ENCODE measurements around the gene GARS1. TPM values are rescaled to one million over a fixed set of nuclear protein-coding genes. Genes with fewer than 3 reads are reported as not detected.
A peak's percentile ranks its signal among the peaks of the same experiment; 100 is the strongest.

Gene GARS1
- total RNA-seq, 1 donor from 2014 or later = 42.3 TPM

- no peak for TF ChIP-seq CTCF (IDR thresholded peaks at IDR 0.05; ENCODE audit: borderline replicate concordance)
- no peak overlapping the region for H3K27ac ChIP-seq (replicated peaks)
- no peaks in the 10 kb centered on the region for H3K36me3 ChIP-seq
- no peaks in the 10 kb centered on the region for H3K9me3 ChIP-seq (replicated peaks)
- no peak overlapping the region for H3K4me3 ChIP-seq
- DNase-seq = no peak
- H3K4me1 ChIP-seq = no peaks in the 10 kb centered on the region
- intact Hi-C loops (cut with micrococcal nuclease) = no loop called here
- H3K27me3 ChIP-seq (ENCODE audit: low read depth) = peaks cover 37% of the 10 kb centered on the region
Measured at GRCh38 chr7:30665449-30665848, 70.8 kb downstream of the GARS1 start.

DNA sequence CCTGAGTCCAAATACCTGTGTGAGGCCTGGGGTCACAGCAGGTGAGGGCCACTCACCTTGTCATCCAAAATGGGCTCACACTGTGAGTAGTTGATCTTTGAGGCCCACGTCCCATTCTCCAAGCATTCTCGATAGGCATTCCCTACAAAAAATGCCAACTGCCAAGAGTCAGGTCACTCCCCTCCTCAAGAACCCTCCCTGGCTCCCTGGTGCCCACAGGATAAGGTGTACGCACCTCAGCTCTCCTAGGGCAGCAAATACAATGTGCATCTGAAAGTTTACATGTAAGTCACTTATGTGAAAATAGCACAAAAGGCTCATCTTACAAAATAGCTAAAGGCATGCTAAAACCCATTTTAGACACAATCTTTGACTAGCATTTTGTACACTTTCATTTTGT lies 72.5 kb downstream of the GARS1 start:
- TF ChIP-seq CTCF (IDR thresholded peaks at IDR 0.05; ENCODE audit: borderline replicate concordance) = no peak
- intact Hi-C loops (cut with micrococcal nuclease) = no loop called here
- no peaks in the 10 kb centered on the region for H3K36me3 ChIP-seq
- no peaks in the 10 kb centered on the region for H3K4me1 ChIP-seq
- H3K27me3 ChIP-seq (ENCODE audit: low read depth) = peaks cover 37% of the 10 kb centered on the region
- H3K9me3 ChIP-seq (replicated peaks) = no peaks in the 10 kb centered on the region
- no peak overlapping the region for H3K4me3 ChIP-seq
- DNase-seq = no peak
- H3K27ac ChIP-seq (replicated peaks) = no peak overlapping the region

DNA sequence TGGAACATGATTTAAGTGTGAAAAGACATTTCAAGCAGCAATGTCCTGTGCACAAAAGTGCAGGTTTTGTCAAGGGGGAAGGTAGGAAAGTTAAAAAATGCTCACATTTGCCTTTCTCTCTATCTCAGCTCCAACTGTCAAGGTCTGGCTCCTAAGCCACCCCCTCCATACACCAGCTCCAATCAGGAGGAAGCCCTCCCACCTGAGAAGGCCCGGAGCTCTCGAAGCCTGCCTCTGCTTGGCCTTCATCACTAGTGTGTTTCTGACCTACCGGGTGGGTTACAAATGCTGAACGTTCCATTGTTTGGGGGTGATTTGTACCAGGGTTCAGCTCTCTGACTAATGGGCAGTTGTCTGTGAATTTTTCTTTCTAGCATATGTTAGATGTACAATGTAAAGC lies 73.4 kb downstream of the GARS1 start:
- Histone ChIP-seq H3K27ac (replicated peaks) (no peak overlapping the region), H3K4me1 (no peaks in the 10 kb centered on the region), H3K36me3 (no peaks in the 10 kb centered on the region), H3K4me3 (no peak overlapping the region), H3K9me3 (replicated peaks) (no peaks in the 10 kb centered on the region), H3K27me3 (ENCODE audit: low read depth) (peaks cover 37% of the 10 kb centered on the region)
- no peak for DNase-seq
- intact Hi-C loops (cut with micrococcal nuclease) = no loop called here
- no peak for TF ChIP-seq CTCF (IDR thresholded peaks at IDR 0.05; ENCODE audit: borderline replicate concordance)

DNA sequence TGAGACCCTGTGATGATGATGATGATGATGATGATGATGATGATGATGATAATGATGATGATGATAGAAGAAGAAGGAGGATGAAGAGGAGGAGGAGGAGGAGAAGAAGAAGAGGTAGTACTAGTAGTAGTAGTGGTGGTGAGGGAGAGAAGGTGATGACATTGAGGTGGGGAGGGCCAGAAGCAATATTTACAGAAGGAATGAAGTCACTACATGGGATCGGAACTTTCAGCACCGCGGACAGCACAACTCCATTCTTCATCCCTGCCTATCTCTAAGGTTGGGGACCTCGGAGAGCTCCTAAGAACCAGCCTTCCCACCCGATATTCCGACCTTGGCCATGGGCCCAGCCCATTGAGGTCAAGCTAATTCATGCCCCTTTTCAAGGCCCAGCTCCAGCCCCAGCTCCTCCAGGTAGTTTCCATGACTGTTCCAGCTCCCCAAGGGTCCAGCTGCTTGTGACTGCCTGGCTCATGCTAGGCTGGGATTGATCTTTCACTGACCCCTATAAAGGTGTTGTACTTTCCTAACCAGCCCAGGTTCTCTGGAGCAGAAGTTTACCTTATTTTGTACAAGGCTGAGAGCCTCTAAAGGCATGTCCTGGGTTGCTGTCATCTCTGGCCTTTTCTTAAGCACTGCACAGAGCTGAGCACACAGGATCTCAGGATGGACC lies 77.3 kb downstream of the GARS1 start:
- Histone ChIP-seq H3K9me3 (replicated peaks) (no peaks in the 10 kb centered on the region), H3K27ac (replicated peaks) (no peak overlapping the region), H3K4me1 (no peaks in the 10 kb centered on the region), H3K36me3 (no peaks in the 10 kb centered on the region), H3K4me3 (no peak overlapping the region), H3K27me3 (ENCODE audit: low read depth) (peaks cover 33% of the 10 kb centered on the region)
- intact Hi-C loops (cut with micrococcal nuclease) = no loop called here
- peak; percentile 35 for DNase-seq
- no peak for TF ChIP-seq CTCF (IDR thresholded peaks at IDR 0.05; ENCODE audit: borderline replicate concordance)

GRCh38 chr7:30674420-30674819 lies 79.7 kb downstream of the GARS1 start:
- TF ChIP-seq CTCF (IDR thresholded peaks at IDR 0.05; ENCODE audit: borderline replicate concordance) = no peak
- Histone ChIP-seq H3K9me3 (replicated peaks) (no peaks in the 10 kb centered on the region), H3K4me3 (no peak overlapping the region), H3K27me3 (ENCODE audit: low read depth) (peaks cover 53% of the 10 kb centered on the region), H3K27ac (replicated peaks) (no peak overlapping the region), H3K4me1 (no peaks in the 10 kb centered on the region), H3K36me3 (no peaks in the 10 kb centered on the region)
- intact Hi-C loops (cut with micrococcal nuclease) = no loop called here
- DNase-seq = no peak

Data from left ventricle myocardium inferior (tissue), 1 donor.